Progenitor cell of endocrine pancreas (in vitro differentiated cells): Measurements from ENCODE around the gene COPB2. TPM values are rescaled to one million over a fixed set of nuclear protein-coding genes. Genes with fewer than 3 reads are reported as not detected.

Experiments
- DNase-seq: peaks from one replicate; pipeline ENCODE4 v3.0.0; 2021; ENCODE audit warnings: low spot score; ENCODE audit not compliant: unreplicated experiment
- H3K27ac Mint-ChIP-seq: 2 replicates; pipeline ENCODE4 v1.8.0; 2021; ENCODE audit warnings: mild to moderate bottlenecking, moderate library complexity, mixed read lengths
- H3K27me3 Mint-ChIP-seq: 2 replicates; pipeline ENCODE4 v1.8.0; 2021; ENCODE audit warnings: mixed read lengths
- H3K36me3 Mint-ChIP-seq: 2 replicates; pipeline ENCODE4 v1.8.0; 2022; ENCODE audit warnings: mixed read lengths; ENCODE audit not compliant: insufficient read depth
- H3K4me1 Mint-ChIP-seq: 2 replicates; pipeline ENCODE4 v1.8.0; 2021; ENCODE audit warnings: low read depth, mixed read lengths
- H3K4me3 Mint-ChIP-seq: 2 replicates; pipeline ENCODE4 v1.8.0; 2021; ENCODE audit warnings: low read depth, mild to moderate bottlenecking, moderate library complexity, mixed read lengths
- H3K9me3 Mint-ChIP-seq: 2 replicates; pipeline ENCODE4 v1.8.0; 2021; ENCODE audit warnings: low read depth, mixed read lengths
- CTCF ChIP-seq: fragments of 200-600 bp; sonication (generic); IDR thresholded peaks from one replicate; pipeline ENCODE4 v1.5.0; 2021; ENCODE audit warnings: antibody characterized with exemption, mild to moderate bottlenecking; ENCODE audit not compliant: unreplicated experiment
- total RNA-seq: library from RNA; stranded (reverse); gene quantifications from 2 replicates; pipeline ENCODE4 v1.2.1, GENCODE V29; 2021

The COPB2 gene
- total RNA-seq, 1 donor from 2014 or later: 113 TPM

- TF ChIP-seq CTCF: no peak
- peak overlapping the region; percentile 24 for H3K27ac Mint-ChIP-seq
- H3K36me3 Mint-ChIP-seq: peaks cover 33% of the 10 kb centered on the region
- H3K4me3 Mint-ChIP-seq: no peak overlapping the region
- no peaks in the 10 kb centered on the region for H3K27me3 Mint-ChIP-seq
- no peak for DNase-seq
- H3K4me1 Mint-ChIP-seq: no peaks in the 10 kb centered on the region
- no peaks in the 10 kb centered on the region for H3K9me3 Mint-ChIP-seq
Measured at GRCh38 chr3:139358841-139359562, 30.4 kb downstream of the COPB2 start.

DNA sequence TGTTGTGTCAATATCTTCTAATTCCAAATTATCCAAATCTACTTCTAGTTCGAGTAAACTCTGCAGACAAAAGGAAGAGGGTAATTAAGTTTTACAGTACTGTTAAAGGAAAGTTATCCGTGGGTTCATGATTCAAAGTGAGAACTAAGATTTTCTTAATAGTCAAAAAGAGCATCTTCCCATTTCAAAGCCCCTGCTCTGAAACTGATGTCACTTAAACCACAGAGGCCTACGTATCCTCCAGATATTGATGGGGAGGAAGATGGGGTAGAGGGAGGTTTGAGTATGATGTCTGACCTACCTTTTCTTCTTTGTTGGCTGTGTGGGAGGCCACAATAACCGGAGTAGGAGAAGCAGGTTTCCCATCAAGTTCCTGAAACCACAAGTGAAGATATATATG is 31.5 kb downstream of the COPB2 start:
- Mint-ChIP-seq H3K27ac (no peak overlapping the region), H3K4me1 (no peaks in the 10 kb centered on the region), H3K27me3 (no peaks in the 10 kb centered on the region), H3K4me3 (no peak overlapping the region), H3K9me3 (no peaks in the 10 kb centered on the region), H3K36me3 (peaks cover 32% of the 10 kb centered on the region)
- no peak for DNase-seq
- no peak for TF ChIP-seq CTCF

DNA sequence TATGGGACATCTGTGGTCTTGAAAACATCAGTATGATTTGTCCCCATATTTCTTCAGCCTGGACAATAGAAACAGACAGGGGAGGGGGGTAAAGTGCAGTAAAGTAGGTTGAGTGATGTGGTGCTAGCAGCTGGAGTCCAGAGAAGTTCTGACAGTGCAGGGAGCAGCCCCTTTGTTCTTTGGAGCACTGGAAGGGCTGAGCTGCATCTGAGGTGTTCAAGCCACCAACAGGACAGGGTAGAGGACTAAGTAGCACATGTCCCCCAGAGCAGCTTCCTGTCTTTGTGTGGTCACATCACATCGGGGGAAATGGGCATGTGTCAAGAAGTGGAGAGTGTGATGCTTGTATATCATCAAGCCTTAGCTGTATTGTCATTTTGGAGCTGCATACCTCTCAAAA is 33.6 kb downstream of the COPB2 start:
- peaks cover 34% of the 10 kb centered on the region for H3K36me3 Mint-ChIP-seq
- TF ChIP-seq CTCF: no peak
- no peak for DNase-seq
- H3K27ac Mint-ChIP-seq: peak overlapping the region; percentile 19
- no peaks in the 10 kb centered on the region for H3K4me1 Mint-ChIP-seq
- no peaks in the 10 kb centered on the region for H3K27me3 Mint-ChIP-seq
- no peaks in the 10 kb centered on the region for H3K9me3 Mint-ChIP-seq
- H3K4me3 Mint-ChIP-seq: no peak overlapping the region

DNA sequence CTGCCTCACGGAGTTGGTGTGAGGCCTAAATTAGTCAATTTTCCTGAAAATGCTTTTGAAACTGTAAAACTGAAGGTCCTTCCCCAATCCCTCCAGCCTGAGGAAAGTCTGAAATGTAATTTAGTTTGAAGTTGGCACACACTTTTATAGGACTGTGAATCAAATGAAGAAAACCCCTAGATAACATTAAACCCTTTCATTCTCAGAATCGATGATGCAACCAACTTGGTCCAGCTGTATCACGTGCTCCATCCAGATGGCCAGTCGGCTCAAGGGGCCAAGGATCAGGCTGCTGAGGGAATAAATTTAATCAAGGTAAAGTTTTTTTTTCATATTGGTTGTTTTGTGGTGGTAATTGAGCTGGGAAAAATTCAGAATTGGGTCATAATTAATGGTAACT is 34.0 kb downstream of the COPB2 start:
- Mint-ChIP-seq H3K9me3 (no peaks in the 10 kb centered on the region), H3K4me3 (no peak overlapping the region), H3K36me3 (peaks cover 34% of the 10 kb centered on the region), H3K27me3 (no peaks in the 10 kb centered on the region), H3K27ac (no peak overlapping the region), H3K4me1 (no peaks in the 10 kb centered on the region)
- no peak for TF ChIP-seq CTCF
- DNase-seq: no peak

GRCh38 chr3:139354661-139355060 is 34.8 kb downstream of the COPB2 start:
- DNase-seq: no peak
- peaks cover 30% of the 10 kb centered on the region for H3K36me3 Mint-ChIP-seq
- H3K9me3 Mint-ChIP-seq: no peaks in the 10 kb centered on the region
- no peak for TF ChIP-seq CTCF
- H3K4me1 Mint-ChIP-seq: no peaks in the 10 kb centered on the region
- H3K27ac Mint-ChIP-seq: no peak overlapping the region
- no peaks in the 10 kb centered on the region for H3K27me3 Mint-ChIP-seq
- H3K4me3 Mint-ChIP-seq: no peak overlapping the region
